ENCODE measurements around the gene MC3R. TPM values are rescaled to one million over a fixed set of nuclear protein-coding genes. Genes with fewer than 3 reads are reported as not detected.

MC3R gene
- total RNA-seq, 1 experiment from 2014 or later = not detected

GRCh38 chr20:56274156-56274555 lies 25.6 kb downstream of the MC3R start:
- no peak overlapping the region for H3K9ac ChIP-seq (ENCODE audit: low read length)
- ChIA-PET POLR2A (no interaction called here), RAD21 (ENCODE audit: low non-redundant PET in 1 of 2, low total read pairs in 2 of 2, uncharacterized antibody in 2 of 2, unreplicated experiment in 2 of 2) (no interaction called here), CTCF (no interaction called here)
- ATAC-seq = no peak
- H3K4me1 ChIP-seq (ENCODE audit: control insufficient read depth in 1 of 2, insufficient read depth in 2 of 2, low read length in 2 of 2) = no peaks in the 10 kb centered on the region
- no peaks in the 10 kb centered on the region for H3K36me3 ChIP-seq (ENCODE audit: control insufficient read depth in 1 of 2, insufficient read depth in 2 of 2, low read length in 2 of 2)
- H3K4me3 ChIP-seq (replicated peaks in 1 of 2; ENCODE audit: low read depth in 1 of 2, low read length in 2 of 2) = no peak overlapping the region
- no peaks in the 10 kb centered on the region for H3K79me2 ChIP-seq (ENCODE audit: insufficient read depth, low read length)
- no TSS peak for BruUV-seq (replicated peaks)
- no peaks in the 10 kb centered on the region for H3K9me3 ChIP-seq (ENCODE audit: control insufficient read depth in 1 of 2, insufficient read depth in 1 of 2, low read depth in 1 of 2, low read length in 2 of 2)
- H3K27me3 ChIP-seq (ENCODE audit: insufficient read depth, low read length) = no peaks in the 10 kb centered on the region
- no peak overlapping the region for H3K4me2 ChIP-seq (ENCODE audit: low read length)
- no peak overlapping the region for H2AFZ ChIP-seq (ENCODE audit: low read depth, low read length, poor library complexity, severe bottlenecking)
- H4K20me1 ChIP-seq (ENCODE audit: insufficient read depth) = no peaks in the 10 kb centered on the region
- no peak overlapping the region for H3K27ac ChIP-seq (ENCODE audit: low read depth, low read length)
- intact Hi-C loops (cut with micrococcal nuclease) = no loop called here
- no peak for DNase-seq (ENCODE audit: low read depth, low spot score)
- no peaks in the 10 kb centered on the region for H3K9me2 ChIP-seq (ENCODE audit: insufficient read depth)
- TF ChIP-seq RAD21 (IDR thresholded peaks at IDR 0.05; ENCODE audit: low read depth) (no peak), TCF7L2 (IDR thresholded peaks at IDR 0.05; ENCODE audit: borderline replicate concordance, extremely low read depth, insufficient read depth, insufficient read length) (no peak), ZFX (IDR thresholded peaks at IDR 0.05) (no peak), REST (IDR thresholded peaks at IDR 0.05; ENCODE audit: low read depth) (no peak), CTCF (IDR thresholded peaks at IDR 0.05 in 2 of 3, conservative IDR thresholded peaks at IDR 0.05 in 1 of 3; ENCODE audit: borderline replicate concordance in 1 of 3, insufficient read depth in 1 of 3, low read depth in 2 of 3, low read length in 2 of 3) (no peak), ZBTB33 (IDR thresholded peaks at IDR 0.05; ENCODE audit: extremely low read depth, insufficient replicate concordance, low read length) (no peak), ATF3 (IDR thresholded peaks at IDR 0.05) (no peak)
